WTC11 (cell line): ENCODE data around the gene RAD50.

Experiments used
- CREM ChIP-seq: sonication (generic); formaldehyde crosslinking; IDR thresholded peaks from 2 replicates; pipeline ENCODE4 v1.8.1; 2022; ENCODE audit warnings: mild to moderate bottlenecking, missing genetic modification reagents, moderate library complexity
- CTCF ChIP-seq: fragments of 200-600 bp; IDR thresholded peaks from 2 replicates; pipeline ENCODE4 v1.8.0; 2022; ENCODE audit warnings: antibody characterized with exemption
- MLX ChIP-seq: sonication (generic); formaldehyde crosslinking; IDR thresholded peaks from 2 replicates; pipeline ENCODE4 v1.8.1; 2023; ENCODE audit warnings: mild to moderate bottlenecking, missing genetic modification reagents, moderate library complexity
- MYBL2 ChIP-seq: sonication (generic); formaldehyde crosslinking; IDR thresholded peaks from 2 replicates; pipeline ENCODE4 v1.8.1; 2023; ENCODE audit warnings: mild to moderate bottlenecking, moderate library complexity, missing genetic modification reagents
- RELA ChIP-seq: sonication (generic); formaldehyde crosslinking; IDR thresholded peaks from 2 replicates; pipeline ENCODE4 v1.8.1; 2022; ENCODE audit warnings: missing genetic modification reagents, mild to moderate bottlenecking, borderline replicate concordance
- TEAD1 ChIP-seq: sonication (generic); formaldehyde crosslinking; IDR thresholded peaks from 2 replicates; pipeline ENCODE4 v1.8.0; 2022; ENCODE audit warnings: mild to moderate bottlenecking, missing genetic modification reagents
- TP53 ChIP-seq: sonication (generic); formaldehyde crosslinking; IDR thresholded peaks from 2 replicates; pipeline ENCODE4 v1.8.1; 2023; ENCODE audit warnings: mild to moderate bottlenecking, missing genetic modification reagents
- ZNF232 ChIP-seq: sonication (generic); formaldehyde crosslinking; IDR thresholded peaks from 2 replicates; pipeline ENCODE4 v1.8.0; 2022; ENCODE audit warnings: mild to moderate bottlenecking, missing genetic modification reagents
- ZNF416 ChIP-seq: fragments of 250-450 bp; sonication (Bioruptor Pico); IDR thresholded peaks from 2 replicates; pipeline ENCODE4 v1.9.0; 2021; ENCODE audit warnings: mild to moderate bottlenecking, inconsistent platforms

DNA sequence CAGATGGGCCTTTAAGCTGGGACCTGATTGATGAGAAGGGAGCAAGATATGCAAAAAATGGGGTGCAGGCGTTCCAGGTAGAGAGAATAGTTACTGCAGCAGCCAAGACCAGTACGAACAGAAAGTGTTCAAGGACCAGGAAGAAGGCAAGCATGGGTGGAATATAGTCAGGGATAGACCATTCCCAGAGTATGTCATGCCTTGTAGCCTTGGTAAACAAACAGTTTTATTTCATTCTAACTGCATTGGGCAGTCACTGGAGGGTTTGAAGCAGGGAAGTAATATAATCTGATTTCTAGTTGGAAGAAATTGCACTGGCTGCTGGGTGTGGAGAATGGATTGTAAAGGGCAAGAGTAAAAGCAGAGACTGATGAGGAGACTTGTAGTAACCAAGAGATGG is 70.7 kb downstream of the RAD50 start:
- TF ChIP-seq CTCF: no peak
- TF ChIP-seq ZNF232 (CRISPR knock-in tag): no peak
- TF ChIP-seq MLX (CRISPR knock-in tag): no peak
- no peak for TF ChIP-seq RELA (CRISPR knock-in tag)
- no peak for TF ChIP-seq CREM (CRISPR knock-in tag)
- no peak for TF ChIP-seq TP53 (CRISPR knock-in tag)
- no peak for TF ChIP-seq ZNF416 (CRISPR knock-in tag)
- no peak for TF ChIP-seq TEAD1 (CRISPR knock-in tag)
- no peak for TF ChIP-seq MYBL2 (CRISPR knock-in tag)
